ENCODE measurements around the gene PKIG. TPM values are rescaled to one million over a fixed set of nuclear protein-coding genes. Genes with fewer than 3 reads are reported as not detected.

PKIG gene
- total and polyA plus RNA-seq, 2 experiments from 2014 or later: 47.6 to 51.9 TPM

DNA sequence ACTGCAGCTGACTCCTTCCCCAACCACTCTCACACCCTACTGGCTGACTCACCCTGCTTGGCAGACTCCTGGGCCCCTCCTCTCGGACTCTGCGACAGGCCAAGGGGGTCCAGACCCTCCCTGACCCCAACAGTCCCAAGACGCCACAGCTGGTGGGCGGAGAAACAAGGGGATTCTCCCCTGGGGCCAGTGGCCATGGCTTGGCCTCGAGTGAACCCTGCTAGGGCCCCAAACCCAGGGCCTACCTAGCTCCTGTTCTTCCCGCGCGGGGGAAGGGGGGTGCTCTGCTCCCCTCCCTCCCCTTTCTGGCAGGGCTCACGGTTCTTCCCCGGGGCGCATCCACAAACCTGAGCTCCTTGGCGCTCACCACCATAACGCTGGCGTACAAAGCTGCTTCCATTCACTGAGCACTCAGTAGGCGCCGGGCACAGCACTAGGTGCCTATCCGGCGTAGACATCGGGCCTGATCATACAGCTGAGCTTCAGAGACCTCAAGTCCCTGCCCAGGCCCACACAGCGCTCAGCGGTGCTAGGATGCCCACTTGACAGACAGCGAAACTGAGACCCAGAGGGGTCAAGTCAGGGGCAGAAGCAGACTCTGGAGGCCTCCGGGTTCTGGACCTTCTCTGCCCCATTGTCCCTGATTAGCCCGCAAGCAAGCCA lies 68.5 kb downstream of the PKIG start:
- Histone ChIP-seq H3K27me3 (no peaks in the 10 kb centered on the region), H3K4me2 (peak overlapping the region; percentile 93), H3K4me1 (ENCODE audit: insufficient read depth) (no peaks in the 10 kb centered on the region), H3K27ac (no peak overlapping the region), H3K36me3 (replicated peaks; ENCODE audit: insufficient read depth, low read depth) (no peaks in the 10 kb centered on the region), H3K9me3 (ENCODE audit: low read depth) (no peaks in the 10 kb centered on the region), H4K20me1 (ENCODE audit: insufficient read depth, poor library complexity, severe bottlenecking) (no peaks in the 10 kb centered on the region), H3K4me3 (peak overlapping the region; percentile 83), H3K79me2 (no peaks in the 10 kb centered on the region), H3K9me2 (replicated peaks; ENCODE audit: insufficient read depth) (no peaks in the 10 kb centered on the region), H2AFZ (peak overlapping the region; percentile 93)
- WGBS (ENCODE audit: low lambda C conversion rate, missing lambda C conversion rate): 71% methylated on average over 19 of the region's 24 CpGs
- DNase-seq (ENCODE audit: low spot score): no peak
- TF ChIP-seq EZH2phosphoT487 (IDR thresholded peaks at IDR 0.05; ENCODE audit: low read depth, severe bottlenecking, unreplicated experiment): no peak
- TF ChIP-seq, protein P1, sequence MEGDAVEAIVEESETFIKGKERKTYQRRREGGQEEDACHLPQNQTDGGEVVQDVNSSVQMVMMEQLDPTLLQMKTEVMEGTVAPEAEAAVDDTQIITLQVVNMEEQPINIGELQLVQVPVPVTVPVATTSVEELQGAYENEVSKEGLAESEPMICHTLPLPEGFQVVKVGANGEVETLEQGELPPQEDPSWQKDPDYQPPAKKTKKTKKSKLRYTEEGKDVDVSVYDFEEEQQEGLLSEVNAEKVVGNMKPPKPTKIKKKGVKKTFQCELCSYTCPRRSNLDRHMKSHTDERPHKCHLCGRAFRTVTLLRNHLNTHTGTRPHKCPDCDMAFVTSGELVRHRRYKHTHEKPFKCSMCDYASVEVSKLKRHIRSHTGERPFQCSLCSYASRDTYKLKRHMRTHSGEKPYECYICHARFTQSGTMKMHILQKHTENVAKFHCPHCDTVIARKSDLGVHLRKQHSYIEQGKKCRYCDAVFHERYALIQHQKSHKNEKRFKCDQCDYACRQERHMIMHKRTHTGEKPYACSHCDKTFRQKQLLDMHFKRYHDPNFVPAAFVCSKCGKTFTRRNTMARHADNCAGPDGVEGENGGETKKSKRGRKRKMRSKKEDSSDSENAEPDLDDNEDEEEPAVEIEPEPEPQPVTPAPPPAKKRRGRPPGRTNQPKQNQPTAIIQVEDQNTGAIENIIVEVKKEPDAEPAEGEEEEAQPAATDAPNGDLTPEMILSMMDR (IDR thresholded peaks at IDR 0.05; ENCODE audit: poor library complexity): no peak
- TF ChIP-seq EZH2 (IDR thresholded peaks at IDR 0.05; ENCODE audit: borderline replicate concordance): no peak

DNA sequence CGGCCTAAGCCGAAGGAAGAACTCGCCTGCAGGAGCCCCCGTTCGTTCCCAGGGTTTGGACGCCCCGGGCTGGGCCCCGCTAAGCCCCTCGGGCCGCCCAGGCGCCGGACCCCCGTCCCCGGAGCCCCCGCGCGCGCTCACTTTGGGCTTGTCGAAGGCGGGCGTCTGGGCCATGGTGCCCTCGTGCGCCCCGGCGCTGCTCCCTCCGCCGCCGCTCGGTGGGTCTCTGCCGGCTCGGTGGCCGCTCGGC lies 69.0 kb downstream of the PKIG start:
- H3K36me3 ChIP-seq (replicated peaks; ENCODE audit: insufficient read depth, low read depth): no peaks in the 10 kb centered on the region
- WGBS (ENCODE audit: low lambda C conversion rate, missing lambda C conversion rate): no CpG with 5 or more reads among the region's 33 CpGs
- no peaks in the 10 kb centered on the region for H3K4me1 ChIP-seq (ENCODE audit: insufficient read depth)
- peak overlapping the region; percentile 83 for H3K4me3 ChIP-seq
- DNase-seq (ENCODE audit: low spot score): no peak
- H2AFZ ChIP-seq: peak overlapping the region; percentile 93
- TF ChIP-seq EZH2phosphoT487 (IDR thresholded peaks at IDR 0.05; ENCODE audit: low read depth, severe bottlenecking, unreplicated experiment): no peak
- TF ChIP-seq, protein P1 (IDR thresholded peaks at IDR 0.05; ENCODE audit: poor library complexity): no peak
- no peak for TF ChIP-seq EZH2 (IDR thresholded peaks at IDR 0.05; ENCODE audit: borderline replicate concordance)
- no peak overlapping the region for H3K27ac ChIP-seq
- no peaks in the 10 kb centered on the region for H3K9me2 ChIP-seq (replicated peaks; ENCODE audit: insufficient read depth)
- no peaks in the 10 kb centered on the region for H3K9me3 ChIP-seq (ENCODE audit: low read depth)
- no peaks in the 10 kb centered on the region for H3K79me2 ChIP-seq
- peak overlapping the region; percentile 93 for H3K4me2 ChIP-seq
- H3K27me3 ChIP-seq: no peaks in the 10 kb centered on the region
- H4K20me1 ChIP-seq (ENCODE audit: insufficient read depth, poor library complexity, severe bottlenecking): no peaks in the 10 kb centered on the region

DNA sequence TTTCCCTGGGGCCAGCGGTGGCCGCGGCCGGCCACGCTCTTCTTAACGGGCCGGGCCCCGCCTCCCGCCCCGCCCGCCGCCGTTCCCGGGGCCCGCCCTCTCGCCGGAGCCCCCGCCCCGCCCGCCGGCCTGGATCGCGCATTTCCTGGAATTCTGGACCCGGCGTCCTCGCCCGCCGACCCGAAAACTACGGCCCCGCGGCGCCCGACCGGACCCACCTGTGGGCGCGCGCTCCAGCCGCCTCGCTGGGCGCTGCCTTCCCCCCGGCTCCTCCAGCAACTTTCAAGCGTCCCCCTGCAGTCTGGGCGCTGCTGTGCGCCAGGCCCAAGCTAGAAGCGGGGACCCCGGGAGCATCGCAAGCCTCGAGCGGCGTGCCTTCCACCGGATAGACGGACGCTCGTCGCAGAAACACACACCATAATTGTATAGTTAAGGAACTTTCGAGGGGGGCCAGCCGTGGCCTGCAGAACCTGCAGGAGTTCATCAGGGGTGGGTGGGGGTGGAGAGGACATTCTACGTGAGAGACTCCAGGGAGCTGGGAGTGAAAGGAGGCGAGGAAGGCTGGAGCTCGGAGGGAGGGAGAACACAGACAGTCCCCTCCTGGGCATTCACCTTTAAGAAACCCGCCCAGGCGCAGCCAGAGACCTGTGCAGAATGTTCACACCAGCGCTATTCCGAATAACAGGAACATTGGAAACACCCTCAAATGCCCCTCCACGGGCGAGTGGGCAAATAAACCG lies 69.5 kb downstream of the PKIG start, which contains the start of gene ADA:
Gene ADA (minus strand): TSS at position 16 of the 740 bp plus-strand sequence. CDS start 92 bp downstream, outside the sequence.
- Histone ChIP-seq H4K20me1 (ENCODE audit: insufficient read depth, poor library complexity, severe bottlenecking) (no peaks in the 10 kb centered on the region), H3K27me3 (no peaks in the 10 kb centered on the region), H3K4me1 (ENCODE audit: insufficient read depth) (no peaks in the 10 kb centered on the region), H3K9me3 (ENCODE audit: low read depth) (no peaks in the 10 kb centered on the region), H3K27ac (peak within 1 kb of the TSS; percentile 31), H3K4me2 (peak within 1 kb of the TSS; percentile 93), H2AFZ (peak within 1 kb of the TSS; percentile 93), H3K79me2 (no peaks in the 10 kb centered on the region), H3K36me3 (replicated peaks; ENCODE audit: insufficient read depth, low read depth) (no peaks in the 10 kb centered on the region), H3K4me3 (peak within 1 kb of the TSS; percentile 83), H3K9me2 (replicated peaks; ENCODE audit: insufficient read depth) (no peaks in the 10 kb centered on the region)
- peak; percentile 76 for DNase-seq (ENCODE audit: low spot score)
- WGBS (ENCODE audit: low lambda C conversion rate, missing lambda C conversion rate): under 1% methylated on average over 40 of the region's 68 CpGs
- TF ChIP-seq EZH2 (IDR thresholded peaks at IDR 0.05; ENCODE audit: borderline replicate concordance): no peak
- no peak for TF ChIP-seq EZH2phosphoT487 (IDR thresholded peaks at IDR 0.05; ENCODE audit: low read depth, severe bottlenecking, unreplicated experiment)
- TF ChIP-seq, protein P1 (IDR thresholded peaks at IDR 0.05; ENCODE audit: poor library complexity): no peak
